Astrocyte of the spinal cord (primary cell): ENCODE measurements around the gene DENND6B.

Experiments used
- DNase-seq: peaks from one replicate; pipeline ENCODE4 v3.0.0; 2011; ENCODE audit warnings: low read depth, low spot score
- H3K4me3 ChIP-seq: 2 replicates; pipeline ENCODE4 v1.5.1; 2011; ENCODE audit warnings: low read depth, mild to moderate bottlenecking, low read length, moderate library complexity
- CTCF ChIP-seq: IDR thresholded peaks from 2 replicates; pipeline ENCODE4 v1.5.1; 2012; ENCODE audit warnings: low read depth, mild to moderate bottlenecking, low read length, inconsistent platforms
- in situ Hi-C: cut with HindIII; loops from 2 replicates; pipeline ENCODE4 v1.10.0; 2017; ENCODE audit warnings: low sequenced_read_pairs

The DENND6B gene

GRCh38 chr22:50281957-50282356, 44.9 kb downstream of the DENND6B start:
- in situ Hi-C loops = no loop called here
- H3K4me3 ChIP-seq = no peak overlapping the region
- no peak for DNase-seq
- TF ChIP-seq CTCF = no peak

DNA sequence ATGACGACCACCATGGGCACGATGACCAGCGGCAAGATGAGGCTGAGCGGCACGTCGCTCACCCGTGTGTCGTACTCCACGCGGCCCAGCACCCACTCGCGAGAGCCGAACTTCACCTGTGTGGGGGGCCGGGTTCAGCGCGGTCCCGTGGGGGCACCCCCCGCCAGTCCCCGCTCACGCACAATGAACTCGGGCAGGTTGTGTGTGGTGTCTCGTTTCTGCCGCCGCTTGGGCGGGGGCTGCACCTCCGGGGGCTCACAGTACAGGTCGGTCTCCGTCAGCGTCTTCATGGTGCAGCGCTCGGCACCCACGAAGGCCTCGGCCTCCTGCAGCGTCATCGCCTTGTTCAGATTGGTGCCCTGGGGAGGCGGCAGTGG, 45.4 kb downstream of the DENND6B start:
- H3K4me3 ChIP-seq = no peak overlapping the region
- in situ Hi-C loops = no loop called here
- DNase-seq = no peak
- no peak for TF ChIP-seq CTCF

DNA sequence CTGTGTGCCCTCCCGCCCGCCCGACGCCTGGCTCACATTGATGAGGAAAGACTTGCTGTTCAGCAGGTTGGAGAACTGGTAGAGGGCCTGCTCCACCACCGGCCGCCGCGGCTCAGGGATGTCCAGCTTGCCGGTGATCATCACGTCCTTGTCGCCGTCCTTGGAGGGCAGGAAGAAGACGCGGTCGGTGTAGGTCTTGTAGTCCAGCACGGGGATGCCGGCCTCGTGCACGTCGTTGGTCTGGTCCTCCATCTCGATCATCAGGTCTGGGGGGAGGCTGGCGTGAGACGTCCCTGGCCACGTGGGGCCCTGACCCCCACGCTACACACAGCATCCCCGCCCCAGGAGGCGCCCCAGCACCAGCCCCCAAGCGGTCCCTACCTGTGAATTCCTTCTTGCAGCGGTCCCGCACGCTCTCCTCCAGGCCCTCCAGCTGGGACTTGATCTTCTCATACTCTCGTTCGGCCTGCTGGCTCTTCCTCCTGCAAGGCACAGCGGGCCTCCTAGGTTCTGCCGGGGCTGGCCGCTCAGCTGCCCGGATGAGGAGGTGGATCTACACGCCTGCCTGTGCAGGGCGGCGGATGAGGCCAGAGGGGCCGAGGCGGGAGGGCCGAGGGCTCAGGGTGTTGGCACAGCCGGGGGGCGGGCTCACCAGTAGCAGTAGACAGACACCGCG, 46.0 kb downstream of the DENND6B start:
- in situ Hi-C loops = no loop called here

GRCh38 chr22:50280022-50280707, 46.6 kb downstream of the DENND6B start:
- no peak for TF ChIP-seq CTCF
- in situ Hi-C loops = no loop called here
- DNase-seq = no peak

More for the DNA sequence above, 46.0 kb downstream of the DENND6B start:
- H3K4me3 ChIP-seq = no peak overlapping the region
- DNase-seq = no peak
- no peak for TF ChIP-seq CTCF

DNA sequence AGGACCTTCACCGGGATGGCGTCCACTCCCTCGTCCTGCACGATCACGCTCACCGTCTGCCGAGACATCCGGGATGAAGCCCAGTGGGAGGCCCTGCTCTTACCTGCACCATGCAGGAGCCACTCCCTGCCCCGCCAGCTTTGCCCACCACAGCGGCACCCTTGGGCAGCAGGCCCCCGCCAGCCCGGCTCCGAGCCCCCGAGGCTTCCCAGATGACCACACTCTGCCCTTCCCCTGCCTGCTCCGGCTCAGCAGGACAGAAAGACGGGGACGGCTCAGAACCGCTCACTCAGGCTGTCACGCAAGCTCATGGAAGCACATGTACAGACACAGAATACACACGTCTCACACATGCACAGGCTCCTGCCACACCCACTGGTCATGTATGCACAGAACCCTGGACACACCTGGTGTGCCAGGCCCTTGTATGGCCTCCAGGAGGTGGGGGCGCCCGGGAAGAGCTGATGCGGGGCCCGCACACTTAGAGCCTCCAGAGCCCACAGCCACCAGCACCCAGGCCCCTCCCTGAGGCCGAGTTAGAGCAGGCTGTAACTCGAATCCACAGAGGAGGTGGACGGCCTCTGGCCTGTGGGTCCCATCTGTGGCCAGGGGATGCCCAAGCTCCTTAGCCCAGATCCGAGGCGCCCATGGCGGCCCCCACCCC, 47.7 kb downstream of the DENND6B start:
- DNase-seq = no peak
- no peak overlapping the region for H3K4me3 ChIP-seq
- in situ Hi-C loops = no loop called here
- no peak for TF ChIP-seq CTCF

More at GRCh38 chr22:50280022-50280707, 46.6 kb downstream of the DENND6B start:
- H3K4me3 ChIP-seq = no peak overlapping the region

DNA sequence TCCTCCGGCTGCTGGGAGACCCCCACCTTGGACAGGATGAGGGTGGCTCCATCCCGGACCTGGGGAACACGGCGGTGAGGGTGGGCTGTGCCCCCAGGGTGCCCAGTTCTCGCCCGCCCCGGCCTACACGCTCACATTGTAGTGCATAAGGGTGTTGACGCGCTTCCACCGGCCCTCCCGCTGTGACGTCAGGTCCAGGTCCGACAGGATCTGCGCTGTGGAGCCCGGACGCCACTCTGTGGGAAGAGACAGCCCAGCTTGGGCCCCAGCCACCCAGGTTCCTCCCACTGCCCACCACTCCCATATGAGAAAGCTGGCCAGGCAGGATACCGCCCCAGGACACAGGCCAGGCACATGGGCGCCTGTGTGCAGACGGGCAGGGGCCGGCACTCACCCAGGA, 48.4 kb downstream of the DENND6B start:
- DNase-seq = no peak
- in situ Hi-C loops = no loop called here

More for the DNA sequence above, 48.4 kb downstream of the DENND6B start:
- H3K4me3 ChIP-seq = no peak overlapping the region
- no peak for TF ChIP-seq CTCF
